HCT116 (cell line): ENCODE measurements around the gene RPS6KC1. TPM values are rescaled to one million over a fixed set of nuclear protein-coding genes. Genes with fewer than 3 reads are reported as not detected.

ENCODE experiments used
- ATAC-seq: fragments of 200-7000 bp; cut with Tn5 transposase; 2 replicates; pipeline ENCODE4 v1.9.1; 2020; ENCODE audit warnings: mild to moderate bottlenecking, moderate library complexity
- BruUV-seq: library from RNA; stranded (reverse); fragments of 400-500 nt; replicated peaks from 2 replicates; lab custom pipeline; 2021; lab: Mats Ljungman, UMichigan
- CTCF ChIA-PET: fragments of 300-600 bp; sonication (Branson Sonifier 250); formaldehyde crosslinking; loops from one replicate; lab custom pipeline; 2021; ENCODE audit warnings: antibody characterized with exemption; lab: Charles Lee
- POLR2A ChIA-PET: fragments of 300-600, 350-600 bp; sonication (Branson Sonifier 250); formaldehyde crosslinking; loops from one replicate; lab custom pipeline; 2021; ENCODE audit warnings: antibody characterized with exemption; lab: Charles Lee
- RAD21 ChIA-PET, 2 experiments: fragments of 300-600 bp; sonication (Branson Sonifier 250); formaldehyde crosslinking; loops; one replicate each; lab custom pipeline; 2023; ENCODE audit warnings: low total read pairs in 2 of 2; ENCODE audit not compliant: uncharacterized antibody in 2 of 2, unreplicated experiment in 2 of 2, low non-redundant PET in 1 of 2; lab: Charles Lee
- DNase-seq: peaks from one replicate; pipeline ENCODE4 v3.0.0-alpha.2; 2010; ENCODE audit warnings: low read depth, low spot score
- H2AFZ ChIP-seq: fragments of 200-600 bp; shearing (Covaris generic), sonication (generic); 2 replicates; pipeline ENCODE4 v1.6.1; 2017; ENCODE audit warnings: low read depth, mixed run types, mixed read lengths, antibody characterized with exemption, low read length; ENCODE audit not compliant: poor library complexity, severe bottlenecking
- H3K27ac ChIP-seq: 2 replicates; pipeline ENCODE4 v1.5.1; 2012; ENCODE audit warnings: low read depth, low read length
- H3K27me3 ChIP-seq: fragments of 200-600 bp; sonication (generic); 2 replicates; pipeline ENCODE4 v1.6.1; 2016; ENCODE audit warnings: mixed run types, low read length, mixed read lengths; ENCODE audit not compliant: insufficient read depth
- H3K36me3 ChIP-seq, 2 experiments: fragments of 200-500 bp in 1 of 2; fragments of 200-600 bp in 1 of 2; sonication (Bioruptor generic) in 1 of 2; sonication (generic) in 1 of 2; 2 replicates each; pipeline versions ENCODE4 v1.5.1 to v1.6.1; 2014 to 2016; ENCODE audit warnings: low read length in 2 of 2, inconsistent platforms in 1 of 2, mixed read lengths in 1 of 2, mixed run types in 1 of 2; ENCODE audit not compliant: insufficient read depth in 2 of 2, control insufficient read depth in 1 of 2
- H3K4me1 ChIP-seq, 2 experiments: fragments of 200-600 bp in 1 of 2; sonication (generic) in 1 of 2; 2 replicates each; pipeline versions ENCODE4 v1.5.1 to v1.6.1; 2012 to 2017; ENCODE audit warnings: low read length in 2 of 2, inconsistent platforms in 1 of 2, mild to moderate bottlenecking in 1 of 2, mixed read lengths in 1 of 2, mixed run types in 1 of 2, moderate library complexity in 1 of 2; ENCODE audit not compliant: insufficient read depth in 2 of 2, control insufficient read depth in 1 of 2
- H3K4me2 ChIP-seq: fragments of 200-600 bp; sonication (generic); 2 replicates; pipeline ENCODE4 v1.6.1; 2017; ENCODE audit warnings: mixed run types, low read length, mixed read lengths
- H3K4me3 ChIP-seq, 2 experiments: fragments of 200-600 bp in 1 of 2; sonication (generic) in 1 of 2; replicated peaks in 1 of 2; 2 replicates each; pipeline ENCODE4 v1.5.1; 2011 to 2016; ENCODE audit warnings: low read length in 2 of 2, control low read depth in 1 of 2, low read depth in 1 of 2, mild to moderate bottlenecking in 1 of 2, mixed read lengths in 1 of 2, mixed run types in 1 of 2
- H3K79me2 ChIP-seq: fragments of 200-600 bp; sonication (generic); 2 replicates; pipeline ENCODE4 v1.6.1; 2017; ENCODE audit warnings: mild to moderate bottlenecking, mixed run types, low read length, moderate library complexity, mixed read lengths; ENCODE audit not compliant: insufficient read depth
- H3K9ac ChIP-seq: fragments of 200-600 bp; sonication (generic); 2 replicates; pipeline ENCODE4 v1.6.1; 2016; ENCODE audit warnings: low read length, mixed read lengths
- H3K9me2 ChIP-seq: fragments of 200-600 bp; sonication (generic), shearing (Covaris generic); 2 replicates; pipeline ENCODE4 v1.6.1; 2017; ENCODE audit warnings: mixed run types, mild to moderate bottlenecking, moderate library complexity; ENCODE audit not compliant: insufficient read depth
- H3K9me3 ChIP-seq, 2 experiments: fragments of 200-500 bp in 1 of 2; fragments of 200-600 bp in 1 of 2; sonication (Bioruptor generic) in 1 of 2; sonication (generic) in 1 of 2; 2 replicates each; pipeline ENCODE4 v1.6.1; 2014 to 2017; ENCODE audit warnings: low read length in 2 of 2, mixed read lengths in 2 of 2, inconsistent platforms in 1 of 2, low read depth in 1 of 2, mild to moderate bottlenecking in 1 of 2, mixed run types in 1 of 2, moderate library complexity in 1 of 2; ENCODE audit not compliant: control insufficient read depth in 1 of 2, insufficient read depth in 1 of 2
- H4K20me1 ChIP-seq: fragments of 200-600 bp; sonication (generic), shearing (Covaris generic); 2 replicates; pipeline ENCODE4 v1.6.1; 2017; ENCODE audit warnings: mixed run types, mild to moderate bottlenecking, moderate library complexity; ENCODE audit not compliant: insufficient read depth
- CBX3 ChIP-seq: IDR thresholded peaks from 2 replicates; pipeline ENCODE4 v1.6.1; 2012; ENCODE audit warnings: low read depth
- EGR1 ChIP-seq: IDR thresholded peaks from 2 replicates; pipeline ENCODE4 v1.6.1; 2012; ENCODE audit warnings: low read depth
- ELF1 ChIP-seq: IDR thresholded peaks from 2 replicates; pipeline ENCODE4 v1.6.1; 2012; ENCODE audit warnings: low read depth, borderline replicate concordance
- EZH2 ChIP-seq: fragments of 200-600 bp; sonication (generic); IDR thresholded peaks from 2 replicates; pipeline ENCODE4 v1.6.1; 2017; ENCODE audit warnings: antibody characterized with exemption, mixed run types
- RAD21 ChIP-seq: IDR thresholded peaks from 2 replicates; pipeline ENCODE4 v1.6.1; 2012; ENCODE audit warnings: low read depth, mild to moderate bottlenecking
- REST ChIP-seq: IDR thresholded peaks from 2 replicates; pipeline ENCODE4 v1.6.1; 2012; ENCODE audit warnings: low read depth
- SIN3A ChIP-seq: IDR thresholded peaks from 2 replicates; pipeline ENCODE4 v1.6.1; 2012; ENCODE audit warnings: low read depth
- SP1 ChIP-seq: IDR thresholded peaks from 2 replicates; pipeline ENCODE4 v1.6.1; 2012; ENCODE audit warnings: low read depth
- SRF ChIP-seq: IDR thresholded peaks from 2 replicates; pipeline ENCODE4 v1.6.1; 2012; ENCODE audit warnings: low read depth
- TCF7L2 ChIP-seq: IDR thresholded peaks from 2 replicates; pipeline ENCODE4 v1.7.0; 2011; ENCODE audit warnings: borderline replicate concordance, inconsistent platforms; ENCODE audit not compliant: insufficient read depth, insufficient read length; ENCODE audit errors: extremely low read depth
- ZBTB33 ChIP-seq: IDR thresholded peaks from 2 replicates; pipeline ENCODE4 v1.6.1; 2011; ENCODE audit warnings: mild to moderate bottlenecking, low read length, moderate library complexity; ENCODE audit not compliant: insufficient replicate concordance; ENCODE audit errors: extremely low read depth
- ZFX ChIP-seq: fragments of 450-650 bp; IDR thresholded peaks from 2 replicates; pipeline ENCODE4 v1.6.1; 2017
- intact Hi-C: fragments of 100-400 bp; cut with micrococcal nuclease; formaldehyde crosslinking; loops from 2 replicates; pipeline ENCODE4 v1.10.0; 2022
- total RNA-seq: library from RNA; stranded (reverse); gene quantifications from one replicate; pipeline ENCODE4 v1.2.1, GENCODE V29; 2021; ENCODE audit not compliant: unreplicated experiment
- TF ChIP-seq, protein P1 (sequence below): IDR thresholded peaks from 2 replicates; pipeline ENCODE4 v1.6.1; 2012
- TF ChIP-seq, protein P2 (sequence below): IDR thresholded peaks from 2 replicates; pipeline ENCODE4 v1.6.1; 2012

The RPS6KC1 gene
- total RNA-seq, 1 experiment from 2014 or later, result 15.9 TPM

GRCh38 chr1:213186168-213186567 lies 135.1 kb downstream of the RPS6KC1 start:
- ATAC-seq (no peak), DNase-seq (no peak)
- no peaks in the 10 kb centered on the region for H3K9me2 ChIP-seq
- CTCF ChIA-PET, result no interaction called here
- no peaks in the 10 kb centered on the region for H4K20me1 ChIP-seq
- TF ChIP-seq EGR1 (no peak), ZFX (no peak), TCF7L2 (no peak), RAD21 (no peak), CBX3 (no peak), SP1 (no peak), SRF (no peak), ZBTB33 (no peak), ELF1 (no peak)
- TF ChIP-seq, protein P1, sequence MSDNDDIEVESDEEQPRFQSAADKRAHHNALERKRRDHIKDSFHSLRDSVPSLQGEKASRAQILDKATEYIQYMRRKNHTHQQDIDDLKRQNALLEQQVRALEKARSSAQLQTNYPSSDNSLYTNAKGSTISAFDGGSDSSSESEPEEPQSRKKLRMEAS, result no peak
- no peaks in the 10 kb centered on the region for H3K27me3 ChIP-seq
- no peak overlapping the region for H3K27ac ChIP-seq
- no peak overlapping the region for H3K9ac ChIP-seq
- RAD21 ChIA-PET, result no interaction called here
- H3K4me3 ChIP-seq, result no peak overlapping the region
- POLR2A ChIA-PET, result no interaction called here
- no TSS peak for BruUV-seq
- no peaks in the 10 kb centered on the region for H3K36me3 ChIP-seq
- H3K4me2 ChIP-seq, result no peak overlapping the region
- no peaks in the 10 kb centered on the region for H3K9me3 ChIP-seq
- intact Hi-C loops, result no loop called here
- H2AFZ ChIP-seq, result no peak overlapping the region
- H3K4me1 ChIP-seq, result no peaks in the 10 kb centered on the region
- no peaks in the 10 kb centered on the region for H3K79me2 ChIP-seq

DNA sequence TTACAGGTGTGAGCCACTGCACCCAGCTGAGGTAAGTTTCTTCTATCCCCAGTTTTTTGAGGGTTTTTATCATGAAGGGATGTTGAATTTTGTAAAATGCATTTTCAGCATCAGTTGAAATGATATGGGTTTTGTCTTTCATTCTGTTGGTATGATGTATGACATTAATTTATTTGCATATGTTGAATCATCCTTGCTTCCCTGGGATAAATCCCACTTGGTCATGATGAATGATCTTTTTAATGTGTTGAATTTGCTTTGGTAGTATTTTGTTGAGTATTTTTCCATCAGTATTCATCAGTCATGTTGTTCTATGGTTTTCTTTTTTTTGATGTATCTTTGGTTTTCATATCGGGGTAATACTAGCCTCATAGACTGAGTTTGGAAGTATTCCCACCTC lies 141.0 kb downstream of the RPS6KC1 start:
- H3K4me2 ChIP-seq, result no peak overlapping the region
- CTCF ChIA-PET, result no interaction called here
- no peak for TF ChIP-seq RAD21
- TF ChIP-seq EZH2, result no peak
- no peak for TF ChIP-seq CBX3
- TF ChIP-seq, protein P2, sequence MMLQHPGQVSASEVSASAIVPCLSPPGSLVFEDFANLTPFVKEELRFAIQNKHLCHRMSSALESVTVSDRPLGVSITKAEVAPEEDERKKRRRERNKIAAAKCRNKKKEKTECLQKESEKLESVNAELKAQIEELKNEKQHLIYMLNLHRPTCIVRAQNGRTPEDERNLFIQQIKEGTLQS, result no peak
- TF ChIP-seq ZBTB33, result no peak
- no peak for TF ChIP-seq REST
- no peak for TF ChIP-seq SIN3A

More for the DNA sequence above, 141.0 kb downstream of the RPS6KC1 start:
- Histone ChIP-seq H3K4me3 (no peak overlapping the region), H3K36me3 (no peaks in the 10 kb centered on the region), H3K79me2 (no peaks in the 10 kb centered on the region), H3K9ac (no peak overlapping the region), H3K9me3 (no peaks in the 10 kb centered on the region), H2AFZ (no peak overlapping the region), H3K27me3 (no peaks in the 10 kb centered on the region), H3K27ac (no peak overlapping the region), H3K4me1 (no peaks in the 10 kb centered on the region), H4K20me1 (no peaks in the 10 kb centered on the region), H3K9me2 (no peaks in the 10 kb centered on the region)
- DNase-seq (no peak), ATAC-seq (no peak)
- BruUV-seq, result no TSS peak
- RAD21 ChIA-PET, result no interaction called here
- POLR2A ChIA-PET, result no interaction called here
- intact Hi-C loops, result no loop called here
